GM13976 (cell line): ENCODE results near the gene NR2F2.

ENCODE experiments used
- DNase-seq: peaks from one replicate; pipeline ENCODE4 v3.0.0; 2012; ENCODE audit warnings: low spot score
- in situ Hi-C: fragments of 300-500 bp; cut with MboI; formaldehyde crosslinking; loops from one replicate; pipeline ENCODE4 v1.12.0; 2022; ENCODE audit warnings: low sequenced_read_pairs, mixed read lengths, inconsistent platforms; ENCODE audit not compliant: unreplicated experiment
- TF ChIP-seq, protein P1 (sequence below): IDR thresholded peaks from 2 replicates; pipeline ENCODE4 v1.5.1; 2012; ENCODE audit warnings: borderline replicate concordance, mild to moderate bottlenecking; ENCODE audit not compliant: insufficient read depth; ENCODE audit errors: extremely low read depth, missing control alignments, control extremely low read depth

The NR2F2 gene

DNA sequence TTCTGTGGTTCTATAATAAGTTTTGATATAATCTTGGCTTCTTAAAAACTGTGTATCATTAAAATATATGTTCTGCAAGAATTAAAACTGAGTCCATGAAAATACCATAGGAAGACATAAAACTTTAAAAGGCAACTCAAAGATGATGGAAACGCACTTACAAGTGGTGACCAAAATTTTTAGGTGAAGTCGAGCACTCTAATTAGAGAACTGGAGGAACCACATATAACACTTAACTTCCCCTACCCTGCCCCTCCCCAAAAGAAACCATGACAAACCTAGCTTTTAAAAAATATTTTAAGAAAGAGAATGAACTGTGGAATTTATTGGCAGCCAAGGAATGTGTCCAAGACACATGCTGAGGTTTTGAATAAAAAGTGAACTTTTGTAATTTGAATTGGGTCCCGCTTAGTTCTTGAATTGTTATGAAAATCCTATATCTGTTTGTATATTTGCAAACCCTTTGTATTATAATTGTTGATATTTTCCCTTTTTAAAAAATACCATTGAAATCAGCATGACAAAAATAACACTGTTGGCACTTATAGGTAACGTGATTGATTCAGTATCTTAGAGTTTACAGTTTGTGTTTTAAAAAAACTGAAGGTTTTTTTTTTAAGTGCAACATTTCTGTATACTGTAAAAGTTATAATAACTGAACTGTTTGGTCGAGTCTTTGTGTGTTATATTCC, 7.7 kb downstream of the NR2F2 start:
- in situ Hi-C loops, result loop anchor here (25.0 kb wide), 1 partner anchor 1076 kb away; no protein-coding TSS in a partner anchor
- no peak for DNase-seq

DNA sequence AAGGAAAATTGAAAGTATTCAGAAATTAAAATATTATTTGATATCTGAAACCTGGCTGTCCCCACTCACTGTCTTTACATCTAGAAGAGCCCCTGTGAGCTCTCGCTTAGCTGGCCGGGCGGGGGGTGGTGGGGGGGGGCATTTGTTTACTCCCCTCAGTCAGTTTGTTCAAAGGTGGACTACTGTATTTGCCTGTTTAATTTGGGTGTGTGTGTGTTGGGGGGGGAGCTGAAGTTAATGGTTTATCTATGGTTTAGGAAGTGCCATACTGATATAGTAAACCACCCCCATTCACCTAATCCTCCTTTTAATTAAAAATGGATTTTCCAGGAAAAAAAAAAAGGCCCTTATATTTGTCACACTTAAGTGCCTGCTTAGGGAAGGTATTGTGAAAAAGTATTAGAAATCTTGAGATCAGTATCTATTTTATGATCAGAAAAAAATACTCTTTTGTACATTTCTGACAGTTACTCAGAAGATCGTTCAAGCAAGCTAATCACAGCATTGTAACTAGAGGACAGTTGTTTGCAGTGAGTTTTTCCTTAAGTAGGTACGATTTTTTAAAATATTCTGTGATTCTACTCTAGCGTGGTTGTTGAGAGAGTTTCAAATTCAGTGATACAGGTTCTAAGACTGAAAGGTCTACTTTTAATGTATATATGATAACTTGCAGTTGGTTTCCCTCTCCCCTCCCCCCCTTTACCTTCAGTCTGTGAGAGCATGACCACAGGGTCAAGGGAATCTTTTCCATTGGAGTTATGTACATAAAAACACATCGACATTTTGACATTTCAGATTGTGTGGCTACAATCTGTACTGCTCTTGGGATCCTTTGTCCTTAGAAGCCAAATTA, 8.5 kb downstream of the NR2F2 start:
- no peak for DNase-seq
- in situ Hi-C loops, result loop anchor here (25.0 kb wide), 1 partner anchor 1077 kb away; no protein-coding TSS in a partner anchor
- TF ChIP-seq, protein P1, sequence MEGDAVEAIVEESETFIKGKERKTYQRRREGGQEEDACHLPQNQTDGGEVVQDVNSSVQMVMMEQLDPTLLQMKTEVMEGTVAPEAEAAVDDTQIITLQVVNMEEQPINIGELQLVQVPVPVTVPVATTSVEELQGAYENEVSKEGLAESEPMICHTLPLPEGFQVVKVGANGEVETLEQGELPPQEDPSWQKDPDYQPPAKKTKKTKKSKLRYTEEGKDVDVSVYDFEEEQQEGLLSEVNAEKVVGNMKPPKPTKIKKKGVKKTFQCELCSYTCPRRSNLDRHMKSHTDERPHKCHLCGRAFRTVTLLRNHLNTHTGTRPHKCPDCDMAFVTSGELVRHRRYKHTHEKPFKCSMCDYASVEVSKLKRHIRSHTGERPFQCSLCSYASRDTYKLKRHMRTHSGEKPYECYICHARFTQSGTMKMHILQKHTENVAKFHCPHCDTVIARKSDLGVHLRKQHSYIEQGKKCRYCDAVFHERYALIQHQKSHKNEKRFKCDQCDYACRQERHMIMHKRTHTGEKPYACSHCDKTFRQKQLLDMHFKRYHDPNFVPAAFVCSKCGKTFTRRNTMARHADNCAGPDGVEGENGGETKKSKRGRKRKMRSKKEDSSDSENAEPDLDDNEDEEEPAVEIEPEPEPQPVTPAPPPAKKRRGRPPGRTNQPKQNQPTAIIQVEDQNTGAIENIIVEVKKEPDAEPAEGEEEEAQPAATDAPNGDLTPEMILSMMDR, result no peak

More for the DNA sequence above, 7.7 kb downstream of the NR2F2 start:
- TF ChIP-seq, protein P1, result no peak

DNA sequence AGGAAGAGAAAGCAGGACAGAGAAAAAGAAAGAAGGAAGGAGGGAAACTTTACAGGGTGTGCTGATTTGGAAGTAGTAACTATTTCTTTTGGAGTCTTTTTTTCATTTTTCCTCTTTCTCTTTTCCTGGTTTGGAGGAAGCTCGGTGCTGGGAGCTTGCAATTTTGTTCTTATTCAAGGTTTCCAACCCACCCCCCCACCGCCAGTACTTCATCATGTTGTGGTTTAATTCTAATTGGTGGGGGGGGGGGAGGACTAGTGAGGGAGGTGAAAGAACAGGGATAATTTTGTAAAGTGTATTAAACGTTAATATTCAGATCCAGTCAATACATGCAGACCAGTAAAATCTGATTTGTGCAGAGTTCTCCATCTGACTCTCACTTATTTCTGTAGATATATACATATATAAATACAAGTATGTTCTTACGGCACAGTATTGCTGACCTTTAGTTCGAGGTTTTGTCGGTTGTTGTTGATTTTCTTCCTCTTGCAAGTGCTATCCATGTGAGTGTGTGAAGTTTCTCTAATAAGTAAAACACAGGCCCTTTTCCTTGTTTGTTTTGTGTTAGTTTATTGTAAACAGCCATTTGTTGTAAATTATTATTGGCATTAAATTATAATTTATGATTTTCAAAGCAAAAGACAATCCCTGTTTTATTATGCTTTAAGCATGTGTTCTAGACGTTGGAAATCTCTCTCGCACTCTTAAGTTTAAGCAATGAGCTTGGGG, 9.3 kb downstream of the NR2F2 start:
- in situ Hi-C loops, result loop anchor here (25.0 kb wide), 1 partner anchor 1077 kb away; no protein-coding TSS in a partner anchor
- TF ChIP-seq, protein P1, result no peak
- DNase-seq, result no peak

DNA sequence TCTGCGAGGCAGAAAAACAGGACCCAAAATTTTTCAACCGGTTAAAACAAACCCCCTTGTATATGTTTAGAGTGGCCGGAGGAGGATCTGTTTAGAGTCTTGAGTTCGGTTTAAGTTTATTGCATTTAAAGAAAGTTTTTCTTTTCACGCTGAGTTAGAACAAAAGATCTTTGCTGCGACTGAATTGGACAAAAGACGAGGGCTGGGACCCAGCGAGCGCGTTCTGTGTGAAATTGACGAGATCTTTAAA, 9.8 kb downstream of the NR2F2 start:
- no peak for DNase-seq
- TF ChIP-seq, protein P1, result no peak
- in situ Hi-C loops, result loop anchor here (25.0 kb wide), 1 partner anchor 1078 kb away; no protein-coding TSS in a partner anchor

DNA sequence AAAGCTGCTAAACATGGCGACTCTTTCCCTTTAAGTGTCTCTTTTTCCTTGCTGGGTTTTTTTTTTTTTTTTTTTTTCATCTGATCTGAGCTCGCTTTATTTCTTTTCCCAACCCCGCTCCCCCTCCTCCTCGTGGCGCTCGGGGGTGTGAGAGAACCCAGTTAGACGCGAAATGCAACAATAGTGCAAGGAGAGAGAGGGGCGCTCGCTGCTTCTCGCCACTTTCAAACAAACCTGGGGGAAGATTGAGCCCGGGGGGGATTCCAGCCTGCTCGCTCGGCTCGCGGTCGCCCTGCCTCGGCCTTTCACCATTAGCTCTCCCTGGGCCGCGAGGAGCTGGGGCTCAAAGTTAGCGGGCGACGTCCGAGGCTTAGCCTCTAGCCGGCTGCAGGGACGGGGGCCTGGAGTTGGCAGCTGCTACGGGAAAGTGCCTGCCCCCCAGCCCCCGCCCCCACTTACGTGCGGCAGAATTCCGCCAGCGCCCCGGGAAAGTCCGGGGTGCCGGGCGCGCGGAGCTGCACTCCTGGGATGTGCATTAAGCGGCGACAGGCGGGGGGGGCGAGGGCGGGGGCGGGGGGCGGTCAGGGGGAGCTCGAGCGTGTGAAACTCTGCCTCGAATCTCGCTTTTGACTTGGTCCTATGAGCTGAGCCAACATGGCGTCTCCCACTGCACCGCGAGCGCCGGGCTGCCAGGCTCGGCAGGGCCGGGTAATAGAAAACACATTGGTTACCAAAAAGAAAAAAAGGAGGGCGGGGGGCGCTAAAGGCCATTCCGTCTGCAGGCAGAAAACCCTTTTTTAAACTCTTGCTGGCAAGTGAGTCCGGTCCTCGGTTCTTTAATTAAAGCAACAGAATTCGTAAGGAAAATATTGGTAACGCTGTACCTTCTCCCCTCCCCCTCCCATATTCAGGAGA, 10.4 kb downstream of the NR2F2 start:
- DNase-seq, result no peak
- in situ Hi-C loops, result loop anchor here (25.0 kb wide), 1 partner anchor 1079 kb away; no protein-coding TSS in a partner anchor
- TF ChIP-seq, protein P1, result no peak
